Measurements from ENCODE around the gene NTN5. TPM values are rescaled to one million over a fixed set of nuclear protein-coding genes. Genes with fewer than 3 reads are reported as not detected.
"Not testable (repeated sequence)": the region's sequence is repeated elsewhere in the genome, so short reads cannot be mapped to it uniquely, and the experiment has no call there.

Gene NTN5
- total and polyA plus RNA-seq, 2 experiments from 2014 or later: 0.33 TPM; not detected in 1

DNA sequence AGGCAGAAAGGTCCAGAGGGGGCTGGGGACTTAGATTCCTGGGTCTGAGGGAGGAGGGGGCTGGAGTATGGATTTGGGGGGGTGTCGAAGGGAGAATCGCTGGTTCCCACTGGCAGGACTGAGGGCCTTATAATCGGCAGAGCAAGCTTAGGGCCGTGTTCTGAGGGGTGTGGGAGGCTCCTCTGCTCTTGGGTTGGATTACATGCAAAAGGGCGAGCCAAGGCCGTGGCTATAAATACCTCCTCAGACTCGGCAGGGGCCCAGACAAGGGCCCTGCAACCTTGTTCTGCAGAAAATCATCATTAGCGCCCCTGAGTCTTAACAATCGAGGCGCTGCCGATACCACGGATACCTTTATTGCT is 47.4 kb upstream of the NTN5 start:
- H3K36me3 ChIP-seq (replicated peaks; ENCODE audit: insufficient read depth, low read depth): no peaks in the 10 kb centered on the region
- peaks cover 6% of the 10 kb centered on the region for H3K79me2 ChIP-seq
- no peak for DNase-seq (ENCODE audit: low spot score)
- no peaks in the 10 kb centered on the region for H4K20me1 ChIP-seq (ENCODE audit: insufficient read depth, poor library complexity, severe bottlenecking)
- no peaks in the 10 kb centered on the region for H3K9me3 ChIP-seq (ENCODE audit: low read depth)
- TF ChIP-seq EZH2 (IDR thresholded peaks at IDR 0.05; ENCODE audit: borderline replicate concordance): no peak
- TF ChIP-seq EZH2phosphoT487 (IDR thresholded peaks at IDR 0.05; ENCODE audit: low read depth, severe bottlenecking, unreplicated experiment): no peak
- TF ChIP-seq, protein P1, sequence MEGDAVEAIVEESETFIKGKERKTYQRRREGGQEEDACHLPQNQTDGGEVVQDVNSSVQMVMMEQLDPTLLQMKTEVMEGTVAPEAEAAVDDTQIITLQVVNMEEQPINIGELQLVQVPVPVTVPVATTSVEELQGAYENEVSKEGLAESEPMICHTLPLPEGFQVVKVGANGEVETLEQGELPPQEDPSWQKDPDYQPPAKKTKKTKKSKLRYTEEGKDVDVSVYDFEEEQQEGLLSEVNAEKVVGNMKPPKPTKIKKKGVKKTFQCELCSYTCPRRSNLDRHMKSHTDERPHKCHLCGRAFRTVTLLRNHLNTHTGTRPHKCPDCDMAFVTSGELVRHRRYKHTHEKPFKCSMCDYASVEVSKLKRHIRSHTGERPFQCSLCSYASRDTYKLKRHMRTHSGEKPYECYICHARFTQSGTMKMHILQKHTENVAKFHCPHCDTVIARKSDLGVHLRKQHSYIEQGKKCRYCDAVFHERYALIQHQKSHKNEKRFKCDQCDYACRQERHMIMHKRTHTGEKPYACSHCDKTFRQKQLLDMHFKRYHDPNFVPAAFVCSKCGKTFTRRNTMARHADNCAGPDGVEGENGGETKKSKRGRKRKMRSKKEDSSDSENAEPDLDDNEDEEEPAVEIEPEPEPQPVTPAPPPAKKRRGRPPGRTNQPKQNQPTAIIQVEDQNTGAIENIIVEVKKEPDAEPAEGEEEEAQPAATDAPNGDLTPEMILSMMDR (IDR thresholded peaks at IDR 0.05; ENCODE audit: poor library complexity): no peak
- no peaks in the 10 kb centered on the region for H3K27me3 ChIP-seq
- H3K27ac ChIP-seq: peak overlapping the region; percentile 10
- H3K4me2 ChIP-seq: peak overlapping the region; percentile 68
- 29% methylated on average over 9 of the region's 12 CpGs for whole genome bisulfite sequencing (ENCODE audit: low lambda C conversion rate, missing lambda C conversion rate)
- no peak overlapping the region for H2AFZ ChIP-seq
- H3K9me2 ChIP-seq (replicated peaks; ENCODE audit: insufficient read depth): no peaks in the 10 kb centered on the region
- H3K4me3 ChIP-seq: no peak overlapping the region
- H3K4me1 ChIP-seq (ENCODE audit: insufficient read depth): peaks cover 15% of the 10 kb centered on the region

DNA sequence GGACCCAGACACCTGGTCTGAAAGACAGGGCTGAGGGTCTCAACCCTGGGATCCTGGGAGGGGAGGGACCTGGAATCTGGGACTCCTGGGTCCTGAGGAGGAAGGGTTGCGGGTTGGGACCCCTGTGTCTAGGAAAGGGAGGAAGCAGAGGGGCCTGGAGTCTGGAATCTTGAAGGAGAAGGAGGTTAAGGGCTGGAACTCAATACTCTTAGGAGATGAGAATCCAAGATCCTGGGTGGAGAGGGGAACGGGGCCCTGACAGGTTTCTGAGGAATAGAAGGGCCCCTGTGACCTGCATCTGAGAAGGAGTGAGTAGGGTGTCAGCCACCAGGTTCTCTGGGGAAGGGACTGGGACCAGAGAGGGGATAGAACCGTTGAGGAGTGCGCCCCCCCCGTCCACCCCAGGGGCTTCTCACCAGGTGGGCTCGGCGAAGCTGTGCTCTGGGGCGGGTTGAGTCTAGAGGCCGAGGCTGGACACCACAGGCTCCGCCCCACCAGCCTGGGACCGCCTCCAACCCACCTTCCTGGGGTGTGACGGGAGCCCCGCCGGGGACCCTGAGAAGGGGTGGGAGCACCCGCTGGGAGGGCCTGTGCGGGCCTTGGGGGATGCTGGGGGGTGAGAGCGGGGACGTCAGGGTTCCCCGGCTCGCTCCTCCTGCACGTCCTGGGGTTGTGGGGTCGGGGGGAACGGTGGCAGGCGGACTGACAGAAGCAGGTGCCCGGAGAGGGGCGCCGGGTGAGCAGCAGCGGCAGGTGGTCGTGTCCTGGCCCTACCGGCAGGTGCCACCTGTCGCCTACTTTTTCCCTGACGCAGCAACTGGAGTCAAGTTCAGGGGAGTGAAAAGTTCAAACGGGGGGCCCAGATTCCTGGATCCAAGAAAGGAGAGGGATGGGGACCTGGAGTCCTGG is 46.7 kb upstream of the NTN5 start, which contains the start of gene MAMSTR:
Gene MAMSTR (minus strand): TSS at position 463 of the 909 bp plus-strand sequence. CDS start 694 bp downstream, outside the sequence.
- WGBS (ENCODE audit: low lambda C conversion rate, missing lambda C conversion rate): 94% methylated on average over 26 of the region's 33 CpGs
- no peak for TF ChIP-seq EZH2 (IDR thresholded peaks at IDR 0.05; ENCODE audit: borderline replicate concordance)
- TF ChIP-seq, protein P1 (IDR thresholded peaks at IDR 0.05; ENCODE audit: poor library complexity): no peak
- no peak for TF ChIP-seq EZH2phosphoT487 (IDR thresholded peaks at IDR 0.05; ENCODE audit: low read depth, severe bottlenecking, unreplicated experiment)
- H3K27ac ChIP-seq: peak within 1 kb of the TSS; percentile 10
- no peaks in the 10 kb centered on the region for H3K9me2 ChIP-seq (replicated peaks; ENCODE audit: insufficient read depth)
- peaks cover 9% of the 10 kb centered on the region for H3K79me2 ChIP-seq
- no peak within 1 kb of the TSS for H2AFZ ChIP-seq
- peak within 1 kb of the TSS; percentile 68 for H3K4me2 ChIP-seq
- H3K27me3 ChIP-seq: no peaks in the 10 kb centered on the region
- no peaks in the 10 kb centered on the region for H3K36me3 ChIP-seq (replicated peaks; ENCODE audit: insufficient read depth, low read depth)
- peaks cover 18% of the 10 kb centered on the region for H3K4me1 ChIP-seq (ENCODE audit: insufficient read depth)
- no peak within 1 kb of the TSS for H3K4me3 ChIP-seq
- H3K9me3 ChIP-seq (ENCODE audit: low read depth): no peaks in the 10 kb centered on the region
- no peak for DNase-seq (ENCODE audit: low spot score)
- H4K20me1 ChIP-seq (ENCODE audit: insufficient read depth, poor library complexity, severe bottlenecking): no peaks in the 10 kb centered on the region

DNA sequence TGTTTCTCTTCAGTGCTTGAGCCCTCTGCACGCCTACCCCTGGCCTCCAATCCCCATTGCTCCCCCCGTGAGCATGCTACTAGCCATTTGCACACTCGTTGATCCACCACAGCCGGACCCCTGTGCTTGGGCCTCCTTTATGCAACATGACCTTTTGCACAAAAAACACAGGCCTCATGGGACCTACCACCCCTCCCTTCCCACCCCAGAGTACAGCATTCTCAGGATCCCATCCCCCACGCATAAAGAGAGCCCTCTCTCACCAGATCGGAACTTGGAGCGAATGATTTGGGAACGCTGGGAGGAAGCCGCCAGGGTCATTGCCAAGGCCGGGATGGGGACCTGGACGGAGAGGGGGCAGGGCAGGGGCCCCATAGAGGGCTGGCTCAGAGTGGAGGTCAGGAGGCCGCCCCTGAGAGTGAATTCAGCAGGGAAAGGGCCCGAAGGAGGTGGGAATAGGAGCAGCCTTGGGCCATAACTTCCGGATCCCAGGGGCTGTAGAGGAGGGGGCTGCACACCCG is 46.0 kb upstream of the NTN5 start:
- Histone ChIP-seq H4K20me1 (ENCODE audit: insufficient read depth, poor library complexity, severe bottlenecking) (no peaks in the 10 kb centered on the region), H3K4me1 (ENCODE audit: insufficient read depth) (peaks cover 18% of the 10 kb centered on the region), H2AFZ (no peak overlapping the region), H3K79me2 (peaks cover 9% of the 10 kb centered on the region), H3K4me2 (no peak overlapping the region), H3K4me3 (no peak overlapping the region), H3K27me3 (no peaks in the 10 kb centered on the region), H3K27ac (no peak overlapping the region), H3K9me2 (replicated peaks; ENCODE audit: insufficient read depth) (no peaks in the 10 kb centered on the region), H3K36me3 (replicated peaks; ENCODE audit: insufficient read depth, low read depth) (no peaks in the 10 kb centered on the region), H3K9me3 (ENCODE audit: low read depth) (no peaks in the 10 kb centered on the region)
- DNase-seq (ENCODE audit: low spot score): no peak
- no peak for TF ChIP-seq EZH2phosphoT487 (IDR thresholded peaks at IDR 0.05; ENCODE audit: low read depth, severe bottlenecking, unreplicated experiment)
- no peak for TF ChIP-seq EZH2 (IDR thresholded peaks at IDR 0.05; ENCODE audit: borderline replicate concordance)
- TF ChIP-seq, protein P1 (IDR thresholded peaks at IDR 0.05; ENCODE audit: poor library complexity): no peak
- WGBS (ENCODE audit: low lambda C conversion rate, missing lambda C conversion rate): 71% methylated on average over 15 of the region's 15 CpGs

DNA sequence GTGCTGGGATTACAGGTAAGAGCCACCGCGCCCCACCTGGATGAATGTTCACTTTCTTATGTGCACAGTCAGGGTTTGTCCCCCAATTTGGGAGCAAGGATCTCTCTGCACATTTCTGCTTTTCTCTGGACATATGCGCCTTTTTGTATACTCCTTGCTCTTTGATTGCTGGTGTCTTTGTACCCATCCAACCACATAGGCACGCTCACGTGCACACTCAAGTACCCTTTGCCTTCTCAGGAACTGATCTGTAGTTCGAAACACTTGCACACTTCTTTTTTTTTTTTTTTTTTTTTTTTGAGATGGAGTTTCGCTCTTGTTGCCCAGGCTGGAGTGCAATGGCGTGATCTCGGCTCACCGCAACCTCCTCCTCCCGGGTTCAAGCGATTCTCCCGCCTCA is 45.3 kb upstream of the NTN5 start:
- Histone ChIP-seq H3K4me1 (ENCODE audit: insufficient read depth) (peaks cover 22% of the 10 kb centered on the region), H3K79me2 (peaks cover 11% of the 10 kb centered on the region)
- not testable (repeated sequence) for H3K36me3 ChIP-seq (replicated peaks; ENCODE audit: insufficient read depth, low read depth); H3K4me3 ChIP-seq; H3K4me2 ChIP-seq; H2AFZ ChIP-seq; H3K27ac ChIP-seq; H3K27me3 ChIP-seq; DNase-seq (ENCODE audit: low spot score); H3K9me3 ChIP-seq (ENCODE audit: low read depth); H4K20me1 ChIP-seq (ENCODE audit: insufficient read depth, poor library complexity, severe bottlenecking); H3K9me2 ChIP-seq (replicated peaks; ENCODE audit: insufficient read depth)
- WGBS (ENCODE audit: low lambda C conversion rate, missing lambda C conversion rate): 97% methylated on average over 12 of the region's 13 CpGs
